AG09309 (cell line): ENCODE data around the gene ATP8B2.

Experiments
- DNase-seq: peaks from one replicate; pipeline ENCODE4 v3.0.0-alpha.2; 2010; ENCODE audit warnings: low read depth
- H3K4me3 ChIP-seq: 2 replicates; pipeline ENCODE4 v1.5.1; 2011; ENCODE audit warnings: mild to moderate bottlenecking, low read depth, low read length, moderate library complexity; ENCODE audit not compliant: control insufficient read depth
- TF ChIP-seq, protein P1 (sequence below): IDR thresholded peaks from 2 replicates; pipeline ENCODE4 v1.5.1; 2011; ENCODE audit warnings: mild to moderate bottlenecking, low read depth, low read length, inconsistent platforms; ENCODE audit not compliant: insufficient read depth, control insufficient read depth; ENCODE audit errors: missing control alignments

The ATP8B2 gene

DNA sequence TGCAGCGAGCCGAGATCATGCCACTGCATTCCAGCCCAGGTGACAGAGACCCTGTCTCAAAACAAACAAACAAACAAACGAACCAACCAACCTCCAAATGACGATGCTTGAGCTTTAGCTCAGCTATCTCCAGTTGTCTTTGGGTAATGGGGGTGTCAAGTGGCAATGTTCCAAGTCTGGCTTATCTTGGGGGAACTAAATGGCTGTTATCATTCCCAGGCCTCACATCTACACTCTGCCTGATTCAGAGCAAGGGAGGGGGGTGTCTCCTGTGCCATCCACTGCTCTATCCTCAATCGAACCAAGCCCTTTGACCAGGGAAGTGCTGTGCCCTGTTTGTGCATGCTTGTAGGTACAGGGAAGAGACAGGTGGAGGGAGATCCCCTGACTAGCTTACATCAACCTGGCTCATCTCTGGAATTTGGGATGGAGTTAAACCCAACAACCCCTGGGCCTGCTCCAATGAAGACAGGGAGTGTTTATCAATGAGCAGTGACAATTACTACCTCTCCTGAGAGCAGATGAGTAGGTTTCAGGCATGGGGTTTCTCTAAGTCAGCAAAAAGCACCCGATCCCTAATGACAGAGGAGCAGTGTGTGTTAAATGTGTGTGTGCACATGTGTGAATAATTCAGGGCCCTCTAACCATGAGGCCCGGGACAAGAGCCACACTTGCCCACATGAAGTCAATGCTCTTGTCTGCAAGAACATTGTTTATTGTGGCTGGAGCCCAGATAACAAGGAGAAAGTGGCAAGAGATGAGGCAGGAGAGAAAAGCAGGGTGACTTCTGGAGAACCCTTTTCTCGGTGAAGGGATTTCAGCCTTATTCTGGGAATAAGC, 59.5 kb downstream of the ATP8B2 start:
- no peak for DNase-seq
- no peak overlapping the region for H3K4me3 ChIP-seq
- TF ChIP-seq, protein P1, sequence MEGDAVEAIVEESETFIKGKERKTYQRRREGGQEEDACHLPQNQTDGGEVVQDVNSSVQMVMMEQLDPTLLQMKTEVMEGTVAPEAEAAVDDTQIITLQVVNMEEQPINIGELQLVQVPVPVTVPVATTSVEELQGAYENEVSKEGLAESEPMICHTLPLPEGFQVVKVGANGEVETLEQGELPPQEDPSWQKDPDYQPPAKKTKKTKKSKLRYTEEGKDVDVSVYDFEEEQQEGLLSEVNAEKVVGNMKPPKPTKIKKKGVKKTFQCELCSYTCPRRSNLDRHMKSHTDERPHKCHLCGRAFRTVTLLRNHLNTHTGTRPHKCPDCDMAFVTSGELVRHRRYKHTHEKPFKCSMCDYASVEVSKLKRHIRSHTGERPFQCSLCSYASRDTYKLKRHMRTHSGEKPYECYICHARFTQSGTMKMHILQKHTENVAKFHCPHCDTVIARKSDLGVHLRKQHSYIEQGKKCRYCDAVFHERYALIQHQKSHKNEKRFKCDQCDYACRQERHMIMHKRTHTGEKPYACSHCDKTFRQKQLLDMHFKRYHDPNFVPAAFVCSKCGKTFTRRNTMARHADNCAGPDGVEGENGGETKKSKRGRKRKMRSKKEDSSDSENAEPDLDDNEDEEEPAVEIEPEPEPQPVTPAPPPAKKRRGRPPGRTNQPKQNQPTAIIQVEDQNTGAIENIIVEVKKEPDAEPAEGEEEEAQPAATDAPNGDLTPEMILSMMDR, result no peak

DNA sequence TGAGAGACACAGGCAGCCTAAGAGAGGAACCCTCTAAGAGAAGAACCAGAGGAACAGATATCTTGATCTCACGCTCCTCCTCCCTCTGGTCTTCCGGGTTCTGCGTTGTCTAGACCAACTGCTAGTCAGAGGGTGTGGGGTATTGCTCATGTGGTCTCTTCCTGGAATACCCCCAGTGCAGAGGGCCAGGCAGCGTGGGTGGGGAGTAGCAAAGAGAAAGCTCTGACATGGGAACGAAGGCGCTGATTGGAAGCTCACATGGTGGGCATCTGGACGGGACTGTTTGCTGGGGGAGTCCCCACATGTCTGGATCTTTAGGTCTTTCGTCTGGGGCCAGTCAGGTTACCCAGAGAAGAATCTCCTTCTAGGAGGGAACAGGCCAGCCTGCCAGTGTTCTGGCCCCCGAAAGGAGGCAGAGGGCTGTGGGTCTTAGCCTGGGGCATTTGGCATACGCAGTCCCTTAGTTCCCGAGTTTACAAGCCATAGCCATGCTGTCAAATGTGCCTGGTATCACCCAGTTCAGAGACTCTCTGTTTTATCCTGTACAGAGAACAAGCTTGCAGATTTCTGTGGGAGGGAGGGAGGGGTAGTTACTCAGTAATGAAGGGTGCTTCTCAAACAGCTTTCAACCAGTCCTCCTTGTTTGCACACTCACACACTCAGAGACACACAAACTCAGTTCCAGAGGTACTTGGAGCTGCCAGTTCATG, 61.5 kb downstream of the ATP8B2 start:
- TF ChIP-seq, protein P1, result no peak

DNA sequence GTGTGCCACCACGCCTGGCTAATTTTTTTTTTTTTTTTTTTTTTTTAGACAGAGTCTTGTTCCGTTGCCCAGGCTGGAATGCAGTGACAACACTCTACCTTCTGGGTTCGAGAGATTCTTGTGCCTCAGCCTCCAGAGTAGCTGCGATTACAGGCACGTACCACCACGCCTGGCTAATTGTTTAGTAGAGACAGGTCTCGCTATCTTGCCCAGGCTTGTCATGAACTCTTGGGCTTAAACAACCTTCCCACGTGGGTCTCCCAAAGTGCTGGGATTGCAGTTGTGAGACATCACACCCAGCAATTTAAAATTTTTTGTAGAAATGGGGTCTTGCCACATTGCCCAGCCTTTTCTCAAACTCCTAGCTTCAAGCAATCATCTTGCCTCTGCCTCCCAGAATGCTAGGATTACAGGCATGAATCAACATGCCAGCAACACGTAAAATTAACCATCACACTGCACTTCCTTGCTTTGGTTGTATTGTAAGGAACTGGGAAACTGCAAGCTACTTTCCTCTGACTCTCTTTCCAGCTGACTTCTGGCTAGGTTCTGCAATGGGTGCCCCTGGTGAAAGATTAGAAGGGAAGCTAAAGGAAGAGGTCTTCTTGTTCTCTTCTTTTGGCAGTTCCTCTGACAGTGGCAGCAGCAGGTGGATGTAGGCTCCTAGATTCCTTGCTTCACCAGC, 65.9 kb downstream of the ATP8B2 start:
- DNase-seq, result no peak
- H3K4me3 ChIP-seq, result no peak overlapping the region
- TF ChIP-seq, protein P1, result no peak

More for the DNA sequence above, 61.5 kb downstream of the ATP8B2 start:
- DNase-seq, result no peak
- no peak overlapping the region for H3K4me3 ChIP-seq

DNA sequence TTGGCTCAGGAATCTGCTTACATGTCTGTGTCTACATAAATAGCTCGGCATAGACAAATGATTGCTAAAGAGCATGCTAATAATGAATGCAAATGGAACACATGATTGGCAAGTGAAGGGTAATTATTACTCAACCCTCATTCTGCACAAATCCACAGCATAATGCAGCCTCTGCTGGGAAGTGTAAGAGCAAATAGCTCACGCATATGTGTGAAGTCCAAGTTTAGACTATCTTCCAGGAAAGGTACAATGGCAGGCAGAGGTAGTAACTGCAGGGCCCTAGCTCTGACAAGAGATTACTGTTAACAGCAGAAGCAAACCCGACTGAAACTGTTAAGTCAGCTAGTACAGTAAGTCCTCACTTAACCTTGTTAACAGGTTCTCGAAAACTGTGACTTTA, 72.8 kb downstream of the ATP8B2 start:
- DNase-seq, result no peak
- H3K4me3 ChIP-seq, result no peak overlapping the region
- TF ChIP-seq, protein P1, result no peak

DNA sequence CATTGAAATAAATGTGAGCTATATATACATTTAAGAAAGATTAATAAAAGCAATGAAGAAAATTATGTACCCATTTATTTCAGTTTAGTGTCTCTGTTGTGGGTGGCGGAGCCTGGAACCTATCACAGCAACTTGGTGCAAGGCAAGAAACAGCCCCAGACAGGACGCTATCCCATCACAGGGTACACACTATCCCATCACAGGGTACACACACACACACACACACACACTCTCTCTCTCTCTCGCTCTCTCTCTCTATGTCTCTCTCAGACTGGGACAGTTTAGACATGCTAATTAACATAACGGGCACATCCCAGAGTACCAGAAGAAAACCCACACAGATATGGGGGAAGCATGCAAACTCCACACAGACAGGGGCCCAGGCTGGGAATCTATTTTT, 73.4 kb downstream of the ATP8B2 start:
- TF ChIP-seq, protein P1, result no peak

DNA sequence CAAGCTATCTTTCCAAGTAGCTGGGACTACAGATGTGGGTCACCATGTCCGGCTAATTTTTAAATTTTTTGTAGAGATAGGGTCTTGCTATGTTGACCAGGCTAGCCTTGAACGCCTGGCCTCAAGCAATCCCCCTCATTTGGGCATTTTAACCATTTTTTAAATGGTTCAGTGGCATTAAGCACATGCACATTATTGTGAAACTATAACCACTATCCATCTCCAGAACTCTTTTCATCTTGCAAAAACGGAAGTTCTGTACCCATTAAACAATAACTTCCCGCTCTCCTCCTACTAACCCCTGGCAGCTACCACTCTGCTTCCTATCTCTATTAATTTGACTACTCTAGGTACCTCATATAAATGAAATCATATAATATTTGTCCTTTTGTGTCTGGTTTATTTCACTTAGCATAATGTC, 75.1 kb downstream of the ATP8B2 start:
- no peak for DNase-seq
- TF ChIP-seq, protein P1, result no peak
- no peak overlapping the region for H3K4me3 ChIP-seq

More for the DNA sequence above, 73.4 kb downstream of the ATP8B2 start:
- no peak overlapping the region for H3K4me3 ChIP-seq
- DNase-seq, result no peak
